Measurements from ENCODE around the gene CAPN10. TPM values are rescaled to one million over a fixed set of nuclear protein-coding genes. Genes with fewer than 3 reads are reported as not detected.

CAPN10 gene
- total RNA-seq, 1 experiment from 2014 or later, result 5.7 TPM

DNA sequence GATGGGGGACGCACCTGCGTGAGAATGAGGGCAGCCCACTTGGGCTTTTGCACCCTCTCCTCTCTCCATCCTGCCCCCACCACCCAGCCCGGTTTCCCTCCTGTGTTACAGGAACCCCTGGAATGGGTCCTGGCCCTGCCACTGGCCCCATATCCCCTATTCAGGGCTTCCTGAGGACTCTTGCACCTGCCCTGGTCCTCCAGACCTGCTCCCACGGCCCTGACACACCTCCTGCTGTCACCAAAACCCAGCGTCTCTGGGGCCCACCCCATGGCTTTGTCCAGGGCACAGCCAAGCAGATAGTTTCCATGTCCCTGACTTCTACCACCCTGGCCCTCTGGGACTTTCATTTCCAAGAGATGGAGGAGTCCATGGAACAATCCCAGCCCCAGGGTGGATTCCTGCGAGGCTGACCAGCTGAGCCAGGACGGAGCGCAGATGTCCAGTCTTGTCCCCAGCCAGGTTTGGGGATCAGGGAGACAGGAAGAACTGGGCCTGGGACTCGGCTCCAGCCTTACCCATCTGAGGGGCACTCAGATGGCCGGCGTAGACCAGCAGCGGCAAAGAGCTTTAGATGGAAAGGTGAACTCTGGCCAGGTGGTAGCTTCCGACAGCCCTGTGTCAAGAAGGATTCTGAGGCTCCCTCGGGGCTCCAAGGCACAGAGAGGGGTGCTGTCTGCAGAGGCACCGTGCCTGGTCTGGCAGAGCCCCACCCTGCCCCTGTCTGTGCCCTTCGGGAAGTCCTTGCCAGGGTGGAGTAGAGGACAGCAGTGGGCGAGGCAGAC, 50.8 kb downstream of the CAPN10 start:
- no peak for DNase-seq (ENCODE audit: low spot score)

DNA sequence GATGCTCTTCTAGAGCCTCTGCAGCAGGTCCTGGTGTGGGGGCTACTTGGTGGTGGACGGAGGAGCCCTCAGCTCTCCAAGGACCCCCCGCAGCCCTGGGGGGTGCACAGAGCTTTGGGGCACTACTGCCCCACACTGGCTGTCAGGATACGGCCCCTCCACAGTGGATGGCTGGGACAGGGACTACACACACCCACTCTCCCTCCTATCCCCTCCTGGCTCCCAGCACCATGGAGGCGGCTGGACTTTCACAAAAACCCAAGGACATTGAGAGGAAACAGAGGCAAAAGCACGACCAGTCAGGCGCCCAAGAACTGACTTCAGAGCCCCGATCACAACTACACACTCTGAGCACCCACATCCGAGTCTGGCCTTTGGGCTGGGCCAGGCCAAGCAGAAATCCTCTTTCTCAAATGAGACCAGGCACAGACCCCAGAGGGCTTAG, 51.4 kb downstream of the CAPN10 start:
- no peak for DNase-seq (ENCODE audit: low spot score)

DNA sequence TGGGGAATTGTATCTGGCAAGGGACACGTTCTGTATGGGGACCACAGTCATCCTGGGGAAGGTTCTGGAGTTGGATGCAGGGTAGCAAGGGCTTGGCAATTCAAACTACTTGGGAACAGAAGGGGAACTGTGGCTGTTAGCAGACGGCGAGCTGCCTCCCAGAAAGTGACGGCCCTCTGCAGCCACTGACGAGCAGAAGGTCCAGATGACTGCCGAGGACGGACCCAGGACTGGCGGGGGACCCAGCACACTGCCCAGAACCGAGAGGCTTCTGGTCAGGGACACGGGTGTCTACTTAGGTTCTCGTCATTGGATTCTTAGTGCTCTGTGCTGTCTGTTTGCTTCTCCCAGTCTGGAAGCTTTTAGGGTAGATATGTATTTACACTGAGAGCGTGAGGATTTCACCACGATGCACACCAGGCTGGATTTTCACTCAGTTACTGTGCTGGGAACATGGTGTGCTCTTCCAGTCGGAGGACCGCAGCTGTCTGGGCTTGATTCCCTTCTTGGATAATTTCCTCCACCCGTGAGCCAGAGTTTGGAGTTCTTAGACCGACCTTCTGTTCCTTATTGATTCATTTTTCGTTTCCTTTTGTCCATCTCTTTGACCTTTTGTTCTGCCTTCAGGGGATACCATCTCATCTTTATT, 52.1 kb downstream of the CAPN10 start:
- no peak for DNase-seq (ENCODE audit: low spot score)

DNA sequence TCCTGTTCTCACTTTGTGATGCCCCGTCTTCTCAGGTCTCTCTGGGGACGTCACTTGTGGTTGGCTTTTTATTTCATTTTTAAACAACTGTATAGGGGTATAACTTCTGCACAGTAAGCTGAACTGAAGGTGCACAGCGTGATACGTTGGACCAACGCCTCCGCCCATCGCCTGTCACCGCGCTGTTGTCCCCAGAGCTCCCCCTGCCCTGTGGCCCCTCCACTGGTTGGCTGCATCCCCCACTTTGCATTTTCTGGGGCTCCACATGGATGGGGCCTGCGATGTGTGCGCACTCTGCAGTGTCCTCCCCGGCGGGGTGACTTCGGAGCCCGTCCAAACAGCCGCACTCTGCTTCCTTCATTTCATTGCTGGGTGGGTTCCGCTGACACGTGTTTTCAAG, 53.0 kb downstream of the CAPN10 start:
- DNase-seq (ENCODE audit: low spot score), result no peak

DNA sequence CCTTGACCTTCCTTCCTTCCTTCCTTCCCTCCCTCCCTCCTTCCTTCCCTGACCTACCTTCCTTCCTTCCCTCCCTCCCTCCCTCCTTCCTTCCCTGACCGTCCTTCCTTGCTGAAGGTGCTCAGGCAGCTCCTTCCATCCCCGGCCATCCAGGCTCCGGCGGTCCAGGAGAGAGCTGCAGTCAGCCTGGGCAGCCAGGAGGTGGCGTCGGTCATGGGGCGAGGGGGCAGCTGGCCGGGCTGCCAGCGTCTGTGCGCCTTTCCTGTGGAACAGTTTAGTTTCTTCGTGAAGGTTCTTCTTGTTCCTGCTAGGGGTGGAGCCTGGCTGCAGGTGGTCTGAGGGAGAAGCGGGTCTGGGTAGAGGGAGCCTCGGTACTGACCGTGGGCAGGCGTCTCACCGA, 54.4 kb downstream of the CAPN10 start:
- no peak for DNase-seq (ENCODE audit: low spot score)

DNA sequence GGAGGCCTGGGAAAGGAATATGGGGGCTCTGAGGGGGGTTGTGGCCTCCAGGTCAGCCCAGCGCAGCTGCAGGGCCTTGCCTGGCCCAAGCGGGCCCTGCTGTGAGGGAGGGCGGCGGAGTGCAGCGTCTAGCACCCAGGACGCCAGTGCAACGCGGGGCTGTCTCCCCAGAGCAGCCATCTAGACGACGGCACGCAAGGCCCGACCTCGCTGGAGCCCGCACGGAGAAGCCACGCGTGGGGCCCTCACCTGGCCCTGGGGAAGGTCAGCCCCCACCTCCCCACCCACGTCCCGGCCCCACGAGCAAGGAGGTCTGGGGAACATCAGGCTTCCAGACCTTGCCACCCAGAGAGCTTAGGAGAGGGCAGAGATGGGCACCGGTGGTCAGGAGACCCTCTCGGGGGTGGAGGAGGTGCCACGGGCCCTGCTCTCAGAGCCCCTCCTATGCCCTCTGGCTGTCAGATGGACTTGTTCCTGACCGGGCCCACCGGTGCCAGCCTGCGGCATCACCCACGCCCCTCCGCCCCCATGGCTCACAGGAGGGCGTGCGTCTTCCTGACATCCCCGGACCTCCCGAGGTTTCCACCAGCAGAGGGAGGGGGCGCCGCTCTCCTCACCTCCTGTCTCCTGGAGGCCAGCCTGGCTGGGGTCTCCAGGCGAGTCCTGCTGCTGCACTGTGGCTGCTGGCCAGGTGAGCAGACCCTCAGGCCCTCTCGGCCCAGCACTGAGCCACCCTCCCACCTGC, 55.7 kb downstream of the CAPN10 start:
- DNase-seq (ENCODE audit: low spot score), result no peak

DNA sequence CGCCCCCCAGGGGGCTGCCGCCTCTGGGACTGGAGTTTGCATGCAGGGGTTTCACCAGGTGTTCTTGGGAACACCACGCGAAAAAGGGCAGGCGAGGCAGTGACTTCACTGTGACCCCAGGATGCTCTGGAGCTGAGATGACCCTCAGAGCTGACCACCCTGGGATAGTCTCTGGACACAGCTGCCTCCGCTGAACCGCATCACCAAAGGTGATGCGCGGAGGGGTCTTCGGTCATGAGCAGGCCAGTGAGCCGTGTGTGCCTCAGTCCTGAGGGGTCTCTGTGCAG, 56.2 kb downstream of the CAPN10 start:
- no peak for DNase-seq (ENCODE audit: low spot score)

DNA sequence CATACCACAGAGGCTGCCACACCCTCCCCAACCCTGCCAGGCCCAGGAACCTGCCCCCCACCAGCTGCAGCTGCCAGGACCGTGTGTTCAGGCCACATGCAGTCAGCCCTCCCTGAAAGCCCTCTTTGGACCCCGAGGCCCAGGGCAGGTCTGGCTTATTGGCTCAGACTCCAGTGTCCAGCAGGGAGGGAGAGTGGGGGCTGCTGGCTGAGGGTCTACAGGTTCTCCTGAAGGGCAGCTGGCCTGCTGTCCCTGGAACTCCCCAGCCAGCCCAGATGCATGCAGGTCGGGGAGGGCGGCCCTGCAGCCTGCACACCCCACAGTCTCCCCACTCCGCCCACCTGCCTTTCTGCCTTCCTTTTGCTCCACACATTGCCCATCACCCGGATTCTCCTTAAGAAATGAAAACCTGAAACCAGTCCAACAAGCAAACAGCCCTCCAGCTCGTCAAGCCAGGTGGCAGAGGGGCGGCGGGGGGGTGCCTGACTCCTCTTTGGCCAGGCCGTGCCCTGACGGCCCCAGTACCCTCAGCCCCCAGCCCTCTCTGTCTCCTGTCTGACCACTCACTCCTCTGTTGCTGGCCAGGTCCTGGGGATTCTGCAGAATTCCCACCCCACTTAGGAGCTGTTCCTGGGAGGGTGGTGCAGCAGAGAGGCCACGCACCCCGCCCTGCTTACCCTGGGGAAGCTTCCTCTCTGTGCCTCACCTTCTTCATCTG, 56.7 kb downstream of the CAPN10 start:
- DNase-seq (ENCODE audit: low spot score), result no peak

DNA sequence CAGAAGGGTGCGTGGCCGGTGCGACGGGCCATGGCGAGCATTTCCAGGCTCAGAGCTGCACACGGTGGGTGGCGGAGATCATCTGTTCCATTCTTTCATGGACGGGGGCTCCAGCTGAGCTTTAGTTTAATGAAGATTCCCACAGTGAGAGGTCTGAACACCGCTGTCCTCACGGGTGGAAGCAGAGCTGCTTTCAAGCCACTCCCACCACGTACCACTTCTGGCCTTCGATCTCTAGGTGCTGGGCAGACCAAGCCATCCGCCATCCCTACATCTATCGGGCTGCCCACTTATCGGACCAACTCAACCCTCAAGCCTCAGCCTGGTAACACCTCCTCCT, 57.2 kb downstream of the CAPN10 start:
- DNase-seq (ENCODE audit: low spot score), result no peak

DNA sequence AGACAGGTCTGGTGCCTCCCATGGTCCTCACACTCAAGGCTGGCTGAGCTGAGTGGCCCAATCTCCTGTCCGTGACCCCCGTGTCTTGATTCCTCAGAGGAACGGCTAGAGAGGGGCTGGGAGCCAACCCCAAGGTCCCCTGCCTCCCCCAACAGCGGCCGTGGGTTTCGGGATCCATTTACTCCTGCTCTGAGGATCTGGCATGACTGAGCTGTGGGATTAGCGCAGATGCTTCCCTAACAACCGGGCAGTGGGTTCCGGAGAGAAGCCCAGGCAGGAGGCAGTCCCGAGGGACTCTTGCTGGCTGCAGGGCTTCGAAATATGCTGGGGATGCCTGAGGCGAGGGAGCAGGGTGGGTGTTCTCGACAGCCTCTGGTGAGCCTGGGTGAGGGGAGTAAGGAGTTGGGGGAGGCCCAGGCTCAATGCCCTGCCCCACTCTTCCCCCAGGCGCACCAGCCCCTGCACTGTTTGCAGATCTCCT, 57.7 kb downstream of the CAPN10 start:
- DNase-seq (ENCODE audit: low spot score), result no peak

DNA sequence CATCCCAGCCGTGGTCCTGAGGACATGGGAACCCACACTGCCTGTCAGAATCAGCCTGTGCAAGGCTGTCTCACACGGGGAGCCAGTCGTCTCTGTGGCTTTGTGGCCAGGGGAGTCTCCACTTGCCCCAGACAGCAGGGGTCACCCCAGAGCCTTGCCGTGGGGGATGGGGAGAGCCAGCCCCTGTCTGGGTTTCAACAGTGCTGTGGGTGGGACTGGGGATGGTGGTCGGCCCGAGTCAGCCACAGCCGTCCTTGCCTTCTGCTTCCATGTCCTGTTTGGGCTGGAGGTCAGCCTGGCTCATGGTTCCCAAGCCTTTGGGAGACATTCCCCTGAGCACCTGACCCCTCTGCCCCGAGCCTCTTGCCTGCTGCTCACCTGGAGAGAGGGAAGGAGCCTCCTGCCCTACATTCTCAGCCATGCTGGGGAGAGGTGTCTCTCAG, 58.3 kb downstream of the CAPN10 start:
- no peak for DNase-seq (ENCODE audit: low spot score)

DNA sequence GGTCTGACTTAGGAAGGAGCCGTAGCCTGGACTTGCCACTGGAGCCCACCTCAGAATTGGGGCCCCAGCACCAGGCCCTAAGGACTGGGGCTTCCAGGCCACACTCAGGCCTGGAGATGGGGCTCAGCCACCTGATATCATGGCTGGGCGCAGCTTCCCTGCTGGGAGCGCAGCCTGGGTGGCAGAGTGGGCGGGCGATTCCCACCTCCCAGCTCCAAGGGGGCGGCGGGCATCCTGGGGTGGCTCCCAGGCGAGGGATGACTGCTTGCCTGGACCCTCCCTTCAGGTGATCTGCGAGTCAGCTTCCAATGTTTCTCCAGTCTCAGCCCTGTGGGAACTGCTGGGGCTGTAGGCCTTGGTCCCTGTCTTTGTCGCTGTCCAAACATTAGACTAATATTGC, 58.8 kb downstream of the CAPN10 start:
- no peak for DNase-seq (ENCODE audit: low spot score)

DNA sequence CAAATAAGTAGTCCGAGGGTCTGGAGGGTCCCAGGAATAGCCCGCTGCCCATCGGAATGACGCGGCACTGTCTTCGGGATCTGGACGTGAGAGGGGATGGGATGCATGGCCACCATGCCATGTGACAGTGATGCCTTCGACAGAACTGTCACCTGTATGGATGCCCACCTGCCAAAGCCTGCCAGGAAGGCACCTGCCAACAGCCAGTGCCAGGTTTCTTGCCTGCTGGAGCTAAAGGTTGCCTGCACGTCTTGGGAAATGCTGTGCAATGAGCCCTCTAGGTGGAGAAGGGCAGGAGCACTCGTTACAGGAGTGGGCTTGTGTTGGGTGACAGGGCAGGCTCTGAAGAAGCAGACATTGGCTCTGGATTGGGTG, 59.3 kb downstream of the CAPN10 start:
- no peak for DNase-seq (ENCODE audit: low spot score)

DNA sequence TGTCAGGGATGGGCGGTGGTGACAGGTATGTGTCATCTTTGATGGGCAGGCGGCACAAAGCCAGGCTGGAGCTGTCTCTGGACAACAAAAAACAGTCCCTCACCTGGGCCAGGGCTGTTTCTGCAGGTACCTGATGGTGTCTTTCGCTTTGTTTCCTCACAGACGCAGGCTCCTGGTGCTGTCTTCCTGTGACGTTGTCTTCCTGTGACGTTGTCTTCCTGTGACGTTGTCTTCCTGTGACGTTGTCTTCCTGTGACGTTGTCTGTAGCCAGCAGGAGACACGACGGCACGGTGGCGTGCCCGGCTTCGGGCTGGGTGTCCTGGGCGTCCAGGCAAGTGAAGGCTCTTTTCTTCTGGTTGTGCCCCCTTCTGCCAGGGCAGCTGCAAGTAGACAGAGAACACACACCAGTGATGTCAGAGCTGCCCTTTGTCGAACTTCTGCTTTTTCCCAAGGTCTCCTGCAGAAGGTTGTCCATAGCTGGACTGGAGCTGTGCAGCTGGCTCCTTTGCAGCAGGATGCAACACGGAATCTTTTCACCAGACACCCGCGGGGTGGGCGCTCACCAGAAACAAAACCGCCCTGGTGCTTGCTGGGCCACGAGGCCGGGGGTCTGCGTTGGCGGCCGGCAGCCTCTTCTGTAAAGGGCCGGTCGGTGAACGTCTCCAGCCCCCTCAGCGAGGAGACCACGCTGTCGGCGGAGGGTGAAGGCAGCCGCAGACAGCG, 59.8 kb downstream of the CAPN10 start:
- no peak for DNase-seq (ENCODE audit: low spot score)

DNA sequence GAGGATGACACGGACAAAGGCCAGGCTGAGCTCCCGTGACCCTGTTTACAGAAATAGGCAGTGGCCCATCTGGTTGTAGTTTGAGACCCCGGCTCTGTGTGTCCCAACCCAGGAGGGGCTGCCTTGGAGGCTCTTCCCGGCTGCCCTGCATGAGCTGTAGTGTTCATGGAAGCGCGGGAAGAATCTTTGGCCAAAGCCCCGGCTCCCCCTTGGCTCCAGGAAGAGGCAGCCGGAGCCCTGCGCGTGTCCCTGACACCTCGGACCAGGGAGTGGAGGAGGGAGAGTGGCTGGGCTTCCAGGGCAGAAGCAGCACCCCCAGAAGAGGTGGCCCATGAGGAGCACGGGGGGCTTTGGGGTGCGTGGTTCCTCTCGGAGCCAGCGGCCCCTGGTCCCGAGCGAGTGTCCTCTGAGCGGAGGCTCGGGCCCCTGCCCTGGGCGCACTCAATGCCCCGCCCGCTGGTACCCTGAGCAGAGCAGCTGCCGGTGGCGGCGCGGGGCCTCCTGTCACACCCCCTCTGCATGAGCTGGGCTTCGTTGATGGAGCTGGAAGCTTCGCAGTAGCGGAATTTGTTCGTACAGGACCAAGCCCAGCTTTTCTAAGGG, 60.5 kb downstream of the CAPN10 start:
- no peak for DNase-seq (ENCODE audit: low spot score)

DNA sequence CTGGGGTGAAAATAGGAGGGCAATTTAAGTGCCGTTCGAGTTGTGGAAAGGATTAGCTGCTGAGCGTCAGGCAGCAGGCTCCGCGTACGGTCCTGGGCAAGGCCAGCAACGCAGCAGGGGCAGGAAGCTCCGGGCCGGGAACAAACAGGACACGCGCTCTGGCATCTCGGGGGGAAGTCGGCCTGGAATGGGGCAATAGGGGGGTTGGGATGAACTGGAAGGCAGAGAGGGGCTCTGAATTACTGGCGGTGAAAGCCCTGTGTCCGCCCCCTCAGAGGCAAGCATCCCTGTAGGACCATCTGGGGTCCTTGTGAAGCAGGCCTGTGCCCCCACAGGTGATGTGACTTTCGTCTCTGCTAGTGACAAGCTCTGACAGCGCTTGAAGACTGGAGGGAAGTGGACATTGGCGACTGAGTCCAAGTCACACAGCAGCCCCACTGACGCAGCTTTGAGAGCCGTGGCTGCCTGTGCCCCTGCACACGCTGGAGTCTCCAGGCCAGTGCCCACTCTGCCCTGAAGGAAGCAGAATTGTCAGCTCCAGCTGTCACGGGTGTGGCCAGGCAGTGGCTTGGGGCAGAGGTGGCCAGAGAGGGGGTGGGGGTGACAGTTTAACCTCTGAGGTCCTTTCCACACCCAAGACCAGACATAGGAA, 61.1 kb downstream of the CAPN10 start:
- no peak for DNase-seq (ENCODE audit: low spot score)

DNA sequence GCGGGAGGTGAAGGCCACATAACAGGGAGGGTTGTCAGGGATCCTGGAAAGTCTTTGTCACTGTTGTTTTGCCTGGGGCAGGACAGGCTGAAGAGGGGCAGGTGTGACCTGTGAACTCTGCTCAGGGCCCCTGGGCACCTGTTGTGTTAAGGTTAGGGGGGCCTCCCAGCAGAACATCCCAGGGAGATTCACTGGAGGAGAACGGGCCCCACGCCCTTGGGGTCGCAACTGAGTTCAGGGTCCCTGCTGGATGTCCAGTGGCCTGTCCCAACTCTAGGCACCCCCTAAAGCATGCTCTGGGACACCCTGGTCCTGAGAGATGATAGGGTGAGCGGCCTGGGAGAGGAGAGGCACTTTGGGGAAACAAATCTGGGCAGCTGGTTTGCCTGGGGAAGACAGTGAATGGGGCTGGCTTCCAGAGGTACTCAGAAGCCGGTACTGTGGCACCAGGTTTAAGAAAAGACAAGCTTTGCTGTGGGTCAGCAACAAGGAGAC, 61.7 kb downstream of the CAPN10 start:
- DNase-seq (ENCODE audit: low spot score), result no peak
